ENCODE measurements around the gene MYO10.

DNA sequence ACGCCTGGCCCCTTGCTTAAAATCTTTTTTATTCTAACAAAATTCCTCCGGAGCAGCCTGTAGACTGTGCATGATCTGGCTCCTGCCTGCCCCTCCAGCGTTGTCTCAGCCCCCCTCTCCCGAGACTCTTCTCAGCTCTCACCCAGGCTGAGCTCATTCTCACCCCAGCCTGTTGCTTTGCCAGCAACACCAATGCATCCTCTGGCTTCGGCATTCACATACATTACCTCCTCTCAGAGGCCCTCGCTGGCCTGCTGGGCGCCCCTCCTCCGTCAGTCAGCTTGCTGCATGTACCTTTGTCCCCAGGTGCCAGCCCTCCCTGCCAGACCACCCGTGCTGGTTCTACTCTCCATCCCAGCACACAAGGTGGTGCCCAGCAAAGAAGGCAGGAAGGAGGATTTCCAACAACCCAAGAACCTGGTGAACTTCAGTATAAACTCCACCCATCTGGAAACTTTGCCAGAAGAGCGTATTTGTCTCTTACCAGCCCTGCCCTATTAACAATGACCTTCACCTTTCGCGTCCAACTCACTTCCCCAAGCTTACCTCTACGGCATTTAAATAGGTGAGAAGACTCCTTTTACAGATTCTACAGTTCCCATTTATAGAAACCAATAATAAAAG, 35.0 kb downstream of the MYO10 start:
- TF ChIP-seq, protein P1, sequence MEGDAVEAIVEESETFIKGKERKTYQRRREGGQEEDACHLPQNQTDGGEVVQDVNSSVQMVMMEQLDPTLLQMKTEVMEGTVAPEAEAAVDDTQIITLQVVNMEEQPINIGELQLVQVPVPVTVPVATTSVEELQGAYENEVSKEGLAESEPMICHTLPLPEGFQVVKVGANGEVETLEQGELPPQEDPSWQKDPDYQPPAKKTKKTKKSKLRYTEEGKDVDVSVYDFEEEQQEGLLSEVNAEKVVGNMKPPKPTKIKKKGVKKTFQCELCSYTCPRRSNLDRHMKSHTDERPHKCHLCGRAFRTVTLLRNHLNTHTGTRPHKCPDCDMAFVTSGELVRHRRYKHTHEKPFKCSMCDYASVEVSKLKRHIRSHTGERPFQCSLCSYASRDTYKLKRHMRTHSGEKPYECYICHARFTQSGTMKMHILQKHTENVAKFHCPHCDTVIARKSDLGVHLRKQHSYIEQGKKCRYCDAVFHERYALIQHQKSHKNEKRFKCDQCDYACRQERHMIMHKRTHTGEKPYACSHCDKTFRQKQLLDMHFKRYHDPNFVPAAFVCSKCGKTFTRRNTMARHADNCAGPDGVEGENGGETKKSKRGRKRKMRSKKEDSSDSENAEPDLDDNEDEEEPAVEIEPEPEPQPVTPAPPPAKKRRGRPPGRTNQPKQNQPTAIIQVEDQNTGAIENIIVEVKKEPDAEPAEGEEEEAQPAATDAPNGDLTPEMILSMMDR (IDR thresholded peaks at IDR 0.05 in 4 of 5, conservative IDR thresholded peaks at IDR 0.05 in 1 of 5) = no peak
- TF ChIP-seq POLR2A (IDR thresholded peaks at IDR 0.05) = no peak
